Fibroblast of skin of right quadriceps (primary cell): ENCODE measurements around the gene USP40.

Source experiments
- DNase-seq: peaks from one replicate; pipeline ENCODE4 v3.0.0-alpha.2; 2013

Gene USP40

GRCh38 chr2:233492078-233492477 is 74.5 kb downstream of the USP40 start:
- DNase-seq: no peak

DNA sequence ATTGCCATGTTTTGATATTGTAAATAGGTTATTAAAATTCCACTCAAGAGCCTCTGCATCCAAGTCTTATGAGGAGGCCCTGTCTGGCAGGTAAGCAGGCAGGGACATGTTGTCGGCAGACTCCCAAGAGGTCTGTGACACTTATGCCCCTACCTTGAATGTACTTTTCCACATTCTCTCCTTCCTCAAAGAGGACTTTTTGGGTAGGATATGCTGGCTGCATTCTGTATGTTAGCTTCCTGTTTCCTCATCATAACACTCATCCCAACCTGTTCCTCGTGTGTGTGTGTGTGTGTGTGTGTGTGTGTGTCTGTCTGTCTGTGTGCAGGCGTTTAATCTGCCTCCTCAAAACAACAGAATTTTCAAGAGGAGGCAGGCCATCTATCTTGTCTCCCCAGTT is 75.3 kb downstream of the USP40 start:
- no peak for DNase-seq

GRCh38 chr2:233490831-233491230 is 75.8 kb downstream of the USP40 start:
- DNase-seq: no peak

DNA sequence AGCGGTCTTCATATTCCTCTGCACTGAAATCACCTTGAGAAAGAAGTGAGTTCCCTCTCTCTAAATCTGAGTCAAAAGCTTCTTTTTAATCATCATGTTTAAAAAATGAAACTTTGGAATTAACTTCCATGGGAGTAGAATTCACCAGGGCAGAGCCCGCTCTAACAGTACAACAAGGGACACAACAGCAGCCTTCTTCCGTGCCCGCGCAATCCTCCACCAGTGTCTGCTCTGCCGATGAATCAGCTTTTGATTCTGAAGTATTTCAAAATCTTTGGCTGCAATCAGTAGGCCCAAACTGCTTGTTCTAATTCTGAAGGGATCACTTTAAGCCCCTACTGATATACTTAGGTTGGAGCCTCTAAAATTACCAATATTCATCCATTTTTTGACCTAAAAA is 76.9 kb downstream of the USP40 start:
- peak; percentile 20 for DNase-seq

- no peak for DNase-seq
These were observed 77.4 kb downstream of the USP40 start for GRCh38 chr2:233489143-233489542.

DNA sequence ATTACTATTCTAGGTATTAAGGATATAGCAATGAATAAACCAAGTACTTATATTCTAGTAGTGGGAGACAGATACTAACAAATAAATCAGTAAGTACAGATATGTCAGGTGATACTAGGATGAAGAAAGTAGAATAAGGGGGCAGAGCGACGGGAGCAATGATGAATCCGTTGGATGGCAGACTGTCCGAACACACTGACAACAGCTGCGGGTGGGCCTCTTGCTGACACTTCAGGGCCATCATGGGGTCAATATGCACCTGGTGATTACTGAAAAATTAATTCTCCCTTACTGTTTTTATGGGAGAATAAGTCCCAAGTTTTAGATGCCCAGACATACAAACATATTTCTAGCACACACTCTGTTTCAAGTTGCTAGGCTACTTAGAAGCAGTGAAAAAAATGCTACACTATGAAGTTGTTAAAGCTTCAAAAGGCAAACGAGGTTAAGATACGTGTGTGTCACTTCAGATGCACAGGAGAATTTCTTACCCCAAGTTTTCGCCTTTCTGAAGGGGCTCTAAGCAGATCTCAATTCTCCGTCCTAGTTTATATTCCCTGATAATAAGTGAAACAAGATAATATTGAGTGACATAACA is 78.7 kb downstream of the USP40 start:
- DNase-seq: no peak

DNA sequence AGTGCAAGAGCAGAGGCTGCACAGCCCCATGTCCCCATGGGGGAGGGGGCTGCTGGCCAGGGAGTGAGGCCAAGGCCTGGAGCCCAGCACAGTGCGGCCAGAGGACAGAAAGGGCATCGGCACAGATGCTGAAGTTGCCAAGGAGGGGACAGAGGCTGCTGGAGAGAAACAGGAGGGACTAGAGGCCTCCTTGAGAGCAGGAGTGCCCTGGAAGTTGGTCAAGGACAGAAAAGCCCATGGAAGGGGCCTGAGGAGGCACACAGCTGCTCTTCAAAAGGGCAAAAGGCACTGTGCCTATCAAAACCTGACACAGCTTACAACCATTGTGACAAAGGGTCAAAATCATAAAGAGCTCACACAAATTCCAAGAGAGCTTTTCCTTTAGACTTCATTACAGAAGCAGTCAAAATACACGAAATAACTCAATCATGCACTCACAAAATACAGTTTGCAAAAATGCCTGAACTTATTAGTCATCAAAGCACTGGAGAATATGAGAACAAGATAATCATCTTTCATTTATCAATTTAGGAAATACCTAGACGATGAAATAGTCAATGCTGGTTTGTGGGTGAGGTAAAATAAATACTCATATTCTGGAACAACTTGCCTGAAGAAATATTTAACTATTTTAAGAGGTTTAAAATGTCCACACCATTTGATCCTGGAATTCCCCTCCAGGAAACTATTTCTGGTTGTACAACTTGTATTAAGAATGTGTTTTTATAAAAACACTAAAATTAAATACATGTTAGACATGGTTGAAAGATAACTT is 79.6 kb downstream of the USP40 start:
- DNase-seq: peak; percentile 93

GRCh38 chr2:233486357-233486756 is 80.2 kb downstream of the USP40 start:
- no peak for DNase-seq

DNA sequence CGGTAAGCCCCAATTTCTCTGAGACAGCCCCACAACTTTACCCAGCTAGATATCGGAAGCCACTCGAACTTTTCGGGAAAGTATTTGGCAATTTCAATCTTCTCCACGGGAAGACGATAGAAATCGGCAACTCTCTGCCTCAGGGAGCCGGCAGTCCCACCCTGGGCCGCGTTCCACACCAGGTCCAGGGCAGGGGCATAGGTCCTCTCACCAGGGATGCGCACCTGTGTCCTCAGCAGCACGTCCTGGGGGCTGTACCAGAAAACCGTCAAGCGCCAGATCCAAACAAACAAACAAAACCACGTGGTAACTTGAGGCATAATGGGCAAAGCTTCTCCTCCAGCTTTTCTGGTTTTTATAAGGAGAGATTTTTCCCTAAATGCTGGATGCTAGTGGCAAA is 80.9 kb downstream of the USP40 start:
- no peak for DNase-seq

GRCh38 chr2:233482616-233483015 is 84.0 kb downstream of the USP40 start:
- DNase-seq: no peak

GRCh38 chr2:233481368-233482142 is 85.0 kb downstream of the USP40 start:
- no peak for DNase-seq

DNA sequence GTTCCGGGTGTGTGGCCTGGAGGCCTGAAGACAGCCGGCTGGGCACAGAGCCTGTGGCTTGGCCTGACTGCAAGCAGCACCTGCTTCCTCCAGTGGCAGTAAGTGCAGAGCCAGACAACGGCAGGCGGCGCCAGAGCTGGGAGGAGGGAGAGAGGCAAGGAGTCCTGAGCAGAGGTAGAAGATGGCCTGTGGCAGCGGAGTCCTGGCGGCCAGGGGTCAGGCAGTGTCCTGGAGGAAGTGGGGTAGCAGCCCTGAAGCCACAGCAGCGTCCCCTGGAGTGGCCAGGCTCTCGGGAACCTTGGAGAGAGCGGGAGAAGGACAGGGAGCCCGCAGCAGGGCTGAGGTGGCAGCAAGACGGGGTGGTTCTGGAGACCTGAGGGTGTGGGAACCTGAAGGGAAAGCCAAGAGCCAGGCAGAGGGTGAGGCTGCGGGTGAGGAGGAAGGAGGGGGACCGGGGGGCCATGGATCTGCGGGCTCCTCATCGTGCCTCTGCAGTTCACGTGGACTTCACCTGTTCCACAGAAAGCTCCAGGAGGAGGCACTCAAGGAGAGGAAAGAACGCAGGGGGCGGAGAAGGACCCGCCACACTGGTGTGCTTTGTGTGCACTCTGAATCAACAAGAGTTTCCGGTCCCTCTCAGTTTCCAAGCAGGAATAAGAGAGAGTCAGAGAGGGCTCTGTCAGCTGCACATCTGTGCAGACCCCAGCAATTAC is 85.9 kb downstream of the USP40 start:
- no peak for DNase-seq

DNA sequence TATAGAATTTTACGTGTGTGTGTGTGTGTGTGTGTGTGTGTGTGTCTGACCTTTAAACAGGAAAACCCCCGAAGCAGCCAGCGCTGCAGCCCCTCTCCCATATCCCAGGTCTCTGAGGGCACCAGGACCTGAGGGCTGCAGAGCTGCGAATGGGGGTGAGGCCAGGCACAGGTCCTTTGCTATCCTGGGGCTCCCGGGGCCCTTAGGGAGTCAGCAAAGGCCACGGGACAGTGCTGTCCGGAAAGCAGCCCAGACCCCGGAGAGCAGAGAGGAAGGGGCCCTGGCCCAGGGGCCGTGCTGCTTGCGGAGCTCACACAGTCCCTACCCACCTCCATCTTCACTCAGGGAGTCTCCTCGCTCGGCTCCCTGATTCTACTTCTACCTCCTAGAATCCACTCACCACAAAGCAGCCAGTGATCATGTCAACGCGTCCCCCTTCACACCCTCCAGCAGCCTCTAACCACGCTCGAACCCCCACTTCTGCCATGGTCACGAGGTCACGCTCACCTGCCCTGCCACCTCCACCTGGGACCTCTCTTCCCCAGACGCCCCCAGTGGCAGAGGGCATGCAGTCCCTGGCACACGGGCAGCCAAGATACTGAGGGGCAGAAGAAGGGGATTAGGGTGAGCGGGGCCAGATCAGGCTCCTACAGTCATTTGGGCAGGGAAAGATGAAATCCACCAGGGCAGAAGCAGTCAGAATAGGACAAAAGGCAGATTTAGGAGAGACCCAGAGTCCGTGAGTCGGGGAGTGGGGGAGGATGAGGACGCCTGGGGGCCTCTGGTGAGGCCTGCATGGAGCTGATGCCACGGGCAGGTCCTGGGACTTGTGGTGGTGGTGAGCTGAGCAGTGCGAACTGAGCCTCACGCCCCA is 86.7 kb downstream of the USP40 start:
- no peak for DNase-seq

- no peak for DNase-seq
These were observed 88.8 kb downstream of the USP40 start for GRCh38 chr2:233477548-233478433.

- no peak for DNase-seq
These were observed 89.7 kb downstream of the USP40 start for GRCh38 chr2:233476651-233477547.

GRCh38 chr2:233476063-233476410 is 90.5 kb downstream of the USP40 start:
- no peak for DNase-seq

DNA sequence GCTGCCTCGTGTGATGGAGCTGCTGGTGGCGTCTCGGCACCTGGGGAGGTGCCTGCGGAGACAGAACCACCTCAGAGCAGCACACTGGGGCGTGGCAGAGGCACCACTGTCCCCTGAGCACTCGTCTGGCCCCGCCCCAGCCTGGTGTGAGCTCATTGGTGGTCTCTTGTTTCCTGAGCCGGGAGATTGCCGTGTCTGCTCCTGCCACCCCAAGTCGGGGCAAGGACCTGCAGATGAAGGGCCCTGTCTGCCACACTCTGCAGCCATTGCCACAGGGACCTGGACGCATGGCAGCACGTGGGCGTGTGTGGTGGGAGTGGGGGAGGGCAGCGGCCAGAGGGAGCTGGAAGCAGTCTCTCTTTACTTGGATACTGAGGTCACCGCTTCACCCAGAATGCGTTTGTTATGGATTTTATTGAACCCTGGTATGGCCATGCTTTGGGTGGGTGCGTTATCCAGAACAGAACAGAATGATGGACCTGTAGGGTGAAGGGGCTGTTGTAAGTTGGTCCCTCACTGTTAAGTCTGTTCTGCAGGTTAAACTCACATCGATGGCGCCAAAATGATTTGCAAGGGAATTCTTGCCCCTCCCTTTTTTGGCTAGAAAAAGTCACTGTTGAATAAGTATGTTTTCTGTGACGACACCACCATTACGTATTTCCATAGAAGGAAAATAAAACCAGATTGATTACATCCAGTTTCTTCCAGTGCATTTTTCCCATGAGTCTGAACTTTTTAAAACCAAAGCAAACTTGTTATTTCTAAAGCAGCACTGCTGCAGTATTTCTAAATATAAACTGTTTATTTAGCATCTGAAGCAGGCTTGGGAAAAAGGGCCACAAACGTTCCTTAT is 92.0 kb downstream of the USP40 start:
- DNase-seq: no peak

DNA sequence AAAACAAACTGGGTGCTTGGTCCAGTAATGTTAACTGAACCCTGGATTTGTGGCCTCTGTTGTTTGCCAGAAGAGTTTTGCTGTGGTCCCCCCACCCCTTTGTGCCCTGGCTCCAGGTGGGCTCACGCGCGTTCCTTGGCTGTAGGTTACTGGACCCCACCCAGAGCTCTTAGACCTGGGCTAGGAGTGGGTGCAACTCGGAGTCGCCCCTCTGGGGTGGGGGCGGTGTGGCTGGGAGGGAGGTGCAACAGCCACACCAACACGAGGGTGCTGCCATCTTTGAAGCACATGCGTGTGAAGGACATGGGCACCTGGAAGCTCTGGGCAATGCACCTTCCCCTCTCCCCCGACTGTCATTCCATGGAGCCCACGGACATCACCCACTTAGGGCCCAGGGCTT is 92.7 kb downstream of the USP40 start:
- no peak for DNase-seq

GRCh38 chr2:233473386-233473791 is 93.2 kb downstream of the USP40 start:
- DNase-seq: no peak
